A549 treated with CORT108297 at 1 μM for 4 hours (cell line): ENCODE measurements around the gene SRP54. TPM values are rescaled to one million over a fixed set of nuclear protein-coding genes. Genes with fewer than 3 reads are reported as not detected.

Experiments
- total RNA-seq: library from RNA; stranded (reverse); fragments of 200-300 nt; extraction: Qiagen RNA extraction; gene quantifications from 5 replicates; pipeline ENCODE4 v1.2.3, GENCODE V29; 2022

SRP54 gene
- total RNA-seq, result 52.4 to 74.7 TPM (median 56.8 TPM) in 5 replicates

GRCh38 chr14:34982421-34983147 is at the start of gene SRP54:
Gene SRP54, plus strand, starts transcription at chr14:34982992. Its CDS starts 13,718 bp downstream, at chr14:34996710.

GRCh38 chr14:35046048-35046750 is 63.4 kb downstream of the SRP54 start, which contains the start of gene FAM177A1:
Gene FAM177A1, plus strand, starts transcription at chr14:35046272. Its CDS starts 192 bp downstream, at chr14:35046464.

Other genes with a start within 250 kb of the SRP54 start
- 22.7 to 36.5 TPM (median 25.5 TPM) in 5 replicates for gene BAZ1A, start 107.6 kb upstream of the SRP54 start, total RNA-seq
- 89.3 to 97.7 TPM (median 95.8 TPM) in 5 replicates for gene FAM177A1, start 63.3 kb downstream of the SRP54 start, total RNA-seq
- 22.3 to 27.6 TPM (median 25.1 TPM) in 5 replicates for gene PPP2R3C, start 139.0 kb downstream of the SRP54 start, total RNA-seq
- 31.3 to 39.1 TPM (median 33.8 TPM) in 5 replicates for gene PRORP, start 139.6 kb downstream of the SRP54 start, total RNA-seq